ENCODE data around the gene FGF21. TPM values are rescaled to one million over a fixed set of nuclear protein-coding genes. Genes with fewer than 3 reads are reported as not detected.

FGF21 gene
- total RNA-seq, 1 experiment from 2014 or later: not detected

GRCh38 chr19:48752496-48753365, 2.6 kb upstream of the FGF21 start, which contains the start of gene FUT1:
Gene FUT1 (minus strand): TSS chr19:48752641. CDS start chr19:48751281, 1,360 bp downstream.
- Histone ChIP-seq H3F3A (ENCODE audit: low read length, unreplicated experiment) (no peaks in the 10 kb centered on the region), H4K20me1 (ENCODE audit: low read length) (no peaks in the 10 kb centered on the region), H3K36me3 (ENCODE audit: low read depth, low read length) (no peaks in the 10 kb centered on the region; the same call in 1 of the 2 replicates), H3K4me3 (ENCODE audit: low read length) (peak within 1 kb of the TSS; percentile 95), H2AFZ (ENCODE audit: low read length) (peak within 1 kb of the TSS; percentile 86), H3K27me3 (ENCODE audit: low read length) (no peaks in the 10 kb centered on the region), H3K4me1 (ENCODE audit: insufficient read depth, low read length) (peaks cover 5% of the 10 kb centered on the region; the same call in 1 of the 2 replicates), H3K27ac (ENCODE audit: low read length) (peak within 1 kb of the TSS; percentile 31), H3K9ac (ENCODE audit: low read length) (peak within 1 kb of the TSS; percentile 64), H3K79me2 (ENCODE audit: low read length) (peaks cover 28% of the 10 kb centered on the region), H3K4me2 (ENCODE audit: low read length) (peak within 1 kb of the TSS; percentile 95), H3K9me3 (ENCODE audit: low read length) (no peaks in the 10 kb centered on the region), H3K9me2 (replicated peaks; ENCODE audit: low read length) (no peaks in the 10 kb centered on the region)
- ATAC-seq (peak; percentile 86), DNase-seq (peak; percentile 91)
- BruUV-seq (replicated peaks): no TSS peak
- ChIA-PET CTCF (no interaction called here), POLR2A (ENCODE audit: unreplicated experiment) (no interaction called here)
- intact Hi-C loops (cut with micrococcal nuclease): no loop called here
- TF ChIP-seq, protein P1, sequence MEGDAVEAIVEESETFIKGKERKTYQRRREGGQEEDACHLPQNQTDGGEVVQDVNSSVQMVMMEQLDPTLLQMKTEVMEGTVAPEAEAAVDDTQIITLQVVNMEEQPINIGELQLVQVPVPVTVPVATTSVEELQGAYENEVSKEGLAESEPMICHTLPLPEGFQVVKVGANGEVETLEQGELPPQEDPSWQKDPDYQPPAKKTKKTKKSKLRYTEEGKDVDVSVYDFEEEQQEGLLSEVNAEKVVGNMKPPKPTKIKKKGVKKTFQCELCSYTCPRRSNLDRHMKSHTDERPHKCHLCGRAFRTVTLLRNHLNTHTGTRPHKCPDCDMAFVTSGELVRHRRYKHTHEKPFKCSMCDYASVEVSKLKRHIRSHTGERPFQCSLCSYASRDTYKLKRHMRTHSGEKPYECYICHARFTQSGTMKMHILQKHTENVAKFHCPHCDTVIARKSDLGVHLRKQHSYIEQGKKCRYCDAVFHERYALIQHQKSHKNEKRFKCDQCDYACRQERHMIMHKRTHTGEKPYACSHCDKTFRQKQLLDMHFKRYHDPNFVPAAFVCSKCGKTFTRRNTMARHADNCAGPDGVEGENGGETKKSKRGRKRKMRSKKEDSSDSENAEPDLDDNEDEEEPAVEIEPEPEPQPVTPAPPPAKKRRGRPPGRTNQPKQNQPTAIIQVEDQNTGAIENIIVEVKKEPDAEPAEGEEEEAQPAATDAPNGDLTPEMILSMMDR (conservative IDR thresholded peaks at IDR 0.05; ENCODE audit: low read depth, low read length): peak; percentile 16; the same call in 1 of the 2 replicates
- TF ChIP-seq EZH2phosphoT487 (IDR thresholded peaks at IDR 0.05; ENCODE audit: borderline replicate concordance, low read length) (no peak), EZH2 (IDR thresholded peaks at IDR 0.05; ENCODE audit: low read length, unreplicated experiment) (no peak)

- no peaks in the 10 kb centered on the region for H3K9me2 ChIP-seq (replicated peaks; ENCODE audit: low read length)
- peaks cover 15% of the 10 kb centered on the region for H3K79me2 ChIP-seq (ENCODE audit: low read length)
- TF ChIP-seq, protein P1 (conservative IDR thresholded peaks at IDR 0.05; ENCODE audit: low read depth, low read length): no peak
- TF ChIP-seq EZH2 (IDR thresholded peaks at IDR 0.05; ENCODE audit: low read length, unreplicated experiment) (no peak), EZH2phosphoT487 (IDR thresholded peaks at IDR 0.05; ENCODE audit: borderline replicate concordance, low read length) (no peak)
- no peaks in the 10 kb centered on the region for H3K9me3 ChIP-seq (ENCODE audit: low read length)
- intact Hi-C loops (cut with micrococcal nuclease): no loop called here
- no peaks in the 10 kb centered on the region for H3K27me3 ChIP-seq (ENCODE audit: low read length)
- H3K4me2 ChIP-seq (ENCODE audit: low read length): no peak overlapping the region
- DNase-seq: no peak
- no peaks in the 10 kb centered on the region for H3F3A ChIP-seq (ENCODE audit: low read length, unreplicated experiment)
- POLR2A ChIA-PET (ENCODE audit: unreplicated experiment): no interaction called here
- BruUV-seq (replicated peaks): no TSS peak
- no peak for ATAC-seq
- no peak overlapping the region for H3K4me3 ChIP-seq (ENCODE audit: low read length)
- no peaks in the 10 kb centered on the region for H3K36me3 ChIP-seq (ENCODE audit: low read depth, low read length)
- H3K4me1 ChIP-seq (ENCODE audit: insufficient read depth, low read length): peaks cover 10% of the 10 kb centered on the region
- CTCF ChIA-PET: no interaction called here
- no peak overlapping the region for H3K27ac ChIP-seq (ENCODE audit: low read length)
- no peak overlapping the region for H2AFZ ChIP-seq (ENCODE audit: low read length)
- no peak overlapping the region for H3K9ac ChIP-seq (ENCODE audit: low read length)
- no peaks in the 10 kb centered on the region for H4K20me1 ChIP-seq (ENCODE audit: low read length)
These were observed 463 bp downstream of the FGF21 start for GRCh38 chr19:48755787-48756186.

GRCh38 chr19:48756212-48756611, 888 bp downstream of the FGF21 start:
- CTCF ChIA-PET: no interaction called here

More at GRCh38 chr19:48756212-48756611, 888 bp downstream of the FGF21 start:
- TF ChIP-seq EZH2phosphoT487 (IDR thresholded peaks at IDR 0.05; ENCODE audit: borderline replicate concordance, low read length) (no peak), EZH2 (IDR thresholded peaks at IDR 0.05; ENCODE audit: low read length, unreplicated experiment) (no peak)
- TF ChIP-seq, protein P1 (conservative IDR thresholded peaks at IDR 0.05; ENCODE audit: low read depth, low read length): no peak
- Histone ChIP-seq H3K9me3 (ENCODE audit: low read length) (no peaks in the 10 kb centered on the region), H3K9ac (ENCODE audit: low read length) (no peak overlapping the region), H3K27me3 (ENCODE audit: low read length) (no peaks in the 10 kb centered on the region), H3F3A (ENCODE audit: low read length, unreplicated experiment) (no peaks in the 10 kb centered on the region), H2AFZ (ENCODE audit: low read length) (no peak overlapping the region), H3K79me2 (ENCODE audit: low read length) (peaks cover 11% of the 10 kb centered on the region), H4K20me1 (ENCODE audit: low read length) (no peaks in the 10 kb centered on the region), H3K9me2 (replicated peaks; ENCODE audit: low read length) (no peaks in the 10 kb centered on the region), H3K4me3 (ENCODE audit: low read length) (no peak overlapping the region), H3K36me3 (ENCODE audit: low read depth, low read length) (no peaks in the 10 kb centered on the region), H3K4me1 (ENCODE audit: insufficient read depth, low read length) (peaks cover 10% of the 10 kb centered on the region), H3K27ac (ENCODE audit: low read length) (no peak overlapping the region), H3K4me2 (ENCODE audit: low read length) (no peak overlapping the region)
- ATAC-seq: no peak
- DNase-seq: no peak
- POLR2A ChIA-PET (ENCODE audit: unreplicated experiment): no interaction called here
- BruUV-seq (replicated peaks): no TSS peak
- intact Hi-C loops (cut with micrococcal nuclease): no loop called here

Data from PC-3 (cell line).